ENCODE measurements around the gene FYN.

FYN gene

GRCh38 chr6:111813237-111813636, 60.0 kb downstream of the FYN start:
- Histone ChIP-seq H3K4me3 (no peak overlapping the region), H3K9me3 (no peaks in the 10 kb centered on the region), H3K36me3 (no peaks in the 10 kb centered on the region), H3K27ac (no peak overlapping the region), H3K4me1 (no peaks in the 10 kb centered on the region), H3K27me3 (no peaks in the 10 kb centered on the region)
- intact Hi-C loops (cut with DNase I; ENCODE audit: low total_unique reads) = no loop called here
- DNase-seq = no peak
- TF ChIP-seq CTCF (IDR thresholded peaks at IDR 0.05) = no peak

- TF ChIP-seq CTCF (IDR thresholded peaks at IDR 0.05) = no peak
- H3K4me1 ChIP-seq = no peaks in the 10 kb centered on the region
- intact Hi-C loops (cut with DNase I; ENCODE audit: low total_unique reads) = no loop called here
- no peaks in the 10 kb centered on the region for H3K36me3 ChIP-seq
- no peak overlapping the region for H3K4me3 ChIP-seq
- no peaks in the 10 kb centered on the region for H3K9me3 ChIP-seq
- DNase-seq = no peak
- no peaks in the 10 kb centered on the region for H3K27me3 ChIP-seq
- H3K27ac ChIP-seq = no peak overlapping the region
Measured at GRCh38 chr6:111812060-111813038, 60.9 kb downstream of the FYN start.

- H3K27ac ChIP-seq = no peak overlapping the region
- DNase-seq = no peak
- intact Hi-C loops (cut with DNase I; ENCODE audit: low total_unique reads) = no loop called here
- H3K4me3 ChIP-seq = no peak overlapping the region
- H3K27me3 ChIP-seq = no peaks in the 10 kb centered on the region
- no peaks in the 10 kb centered on the region for H3K4me1 ChIP-seq
- no peaks in the 10 kb centered on the region for H3K36me3 ChIP-seq
- no peak for TF ChIP-seq CTCF (IDR thresholded peaks at IDR 0.05)
- H3K9me3 ChIP-seq = no peaks in the 10 kb centered on the region
Measured at GRCh38 chr6:111810294-111811131, 62.7 kb downstream of the FYN start.

GRCh38 chr6:111809766-111810165, 63.5 kb downstream of the FYN start:
- DNase-seq = no peak
- Histone ChIP-seq H3K27me3 (no peaks in the 10 kb centered on the region), H3K4me1 (no peaks in the 10 kb centered on the region), H3K4me3 (no peak overlapping the region), H3K27ac (no peak overlapping the region), H3K9me3 (no peaks in the 10 kb centered on the region), H3K36me3 (no peaks in the 10 kb centered on the region)
- intact Hi-C loops (cut with DNase I; ENCODE audit: low total_unique reads) = no loop called here
- TF ChIP-seq CTCF (IDR thresholded peaks at IDR 0.05) = no peak

- Histone ChIP-seq H3K27ac (no peak overlapping the region), H3K36me3 (no peaks in the 10 kb centered on the region), H3K4me1 (no peaks in the 10 kb centered on the region), H3K4me3 (no peak overlapping the region), H3K27me3 (no peaks in the 10 kb centered on the region), H3K9me3 (no peaks in the 10 kb centered on the region)
- TF ChIP-seq CTCF (IDR thresholded peaks at IDR 0.05) = no peak
- no peak for DNase-seq
- intact Hi-C loops (cut with DNase I; ENCODE audit: low total_unique reads) = no loop called here
Measured at GRCh38 chr6:111809264-111809663, 64.0 kb downstream of the FYN start.
